SK-N-SH treated with all-trans-retinoic acid at 6 μM for 48 hours (cell line): ENCODE measurements around the gene HGD.
"Not testable (repeated sequence)": the region's sequence is repeated elsewhere in the genome, so short reads cannot be mapped to it uniquely, and the experiment has no call there.

Experiments
- ARNTL ChIP-seq: fragments of 450-650 bp; formaldehyde crosslinking; IDR thresholded peaks from 2 replicates; pipeline ENCODE4 v1.5.0; 2020; ENCODE audit warnings: low read depth, mild to moderate bottlenecking, moderate library complexity, borderline replicate concordance
- CSDC2 ChIP-seq: fragments of 250-450 bp; sonication (Bioruptor Pico); IDR thresholded peaks from 2 replicates; pipeline ENCODE4 v1.5.0; 2020; ENCODE audit warnings: mild to moderate bottlenecking, moderate library complexity
- GLIS3 ChIP-seq: fragments of 250-450 bp; sonication (Bioruptor Pico); IDR thresholded peaks from 2 replicates; pipeline ENCODE4 v1.5.0; 2020; ENCODE audit warnings: mild to moderate bottlenecking, moderate library complexity
- ISL1 ChIP-seq: fragments of 250-450 bp; sonication (Bioruptor Pico); IDR thresholded peaks from 2 replicates; pipeline ENCODE4 v2.1.2; 2022; ENCODE audit warnings: mild to moderate bottlenecking, moderate library complexity
- RARB ChIP-seq: fragments of 250-450 bp; sonication (Bioruptor Pico); IDR thresholded peaks from 2 replicates; pipeline ENCODE4 v1.8.0; 2021; ENCODE audit warnings: mild to moderate bottlenecking, moderate library complexity
- TCF4 ChIP-seq: fragments of 250-450 bp; sonication (Bioruptor Pico); IDR thresholded peaks from 2 replicates; pipeline ENCODE4 v1.8.0; 2021; ENCODE audit warnings: mild to moderate bottlenecking, moderate library complexity, borderline replicate concordance
- ZC3H10 ChIP-seq: fragments of 250-450 bp; sonication (Bioruptor Pico); IDR thresholded peaks from 2 replicates; pipeline ENCODE4 v1.5.1; 2021; ENCODE audit warnings: mild to moderate bottlenecking, moderate library complexity
- ZFP3 ChIP-seq: fragments of 250-450 bp; sonication (Bioruptor Pico); IDR thresholded peaks from 2 replicates; pipeline ENCODE4 v1.5.0; 2020; ENCODE audit warnings: mild to moderate bottlenecking, moderate library complexity
- ZFP30 ChIP-seq: fragments of 450-650 bp; formaldehyde crosslinking; IDR thresholded peaks from 2 replicates; pipeline ENCODE4 v1.5.0; 2022; ENCODE audit warnings: mild to moderate bottlenecking, moderate library complexity
- ZNF8 ChIP-seq: fragments of 450-650 bp; formaldehyde crosslinking; IDR thresholded peaks from 2 replicates; pipeline ENCODE4 v1.5.0; 2020; ENCODE audit warnings: mild to moderate bottlenecking, moderate library complexity
- TF ChIP-seq, protein P1 (sequence below): fragments of 250-450 bp; sonication (Bioruptor Pico); IDR thresholded peaks from 2 replicates; pipeline ENCODE4 v1.8.0; 2021; ENCODE audit warnings: low read depth, mild to moderate bottlenecking, moderate library complexity, borderline replicate concordance
- TF ChIP-seq, protein P2 (sequence below): fragments of 250-450 bp; sonication (Bioruptor Pico); IDR thresholded peaks from 2 replicates; pipeline ENCODE4 v1.5.1; 2021; ENCODE audit warnings: mild to moderate bottlenecking, moderate library complexity
- TF ChIP-seq, protein P3 (sequence below): fragments of 250-450 bp; sonication (Bioruptor Pico); IDR thresholded peaks from 2 replicates; pipeline ENCODE4 v1.8.0; 2020; ENCODE audit warnings: mild to moderate bottlenecking, moderate library complexity, borderline replicate concordance

DNA sequence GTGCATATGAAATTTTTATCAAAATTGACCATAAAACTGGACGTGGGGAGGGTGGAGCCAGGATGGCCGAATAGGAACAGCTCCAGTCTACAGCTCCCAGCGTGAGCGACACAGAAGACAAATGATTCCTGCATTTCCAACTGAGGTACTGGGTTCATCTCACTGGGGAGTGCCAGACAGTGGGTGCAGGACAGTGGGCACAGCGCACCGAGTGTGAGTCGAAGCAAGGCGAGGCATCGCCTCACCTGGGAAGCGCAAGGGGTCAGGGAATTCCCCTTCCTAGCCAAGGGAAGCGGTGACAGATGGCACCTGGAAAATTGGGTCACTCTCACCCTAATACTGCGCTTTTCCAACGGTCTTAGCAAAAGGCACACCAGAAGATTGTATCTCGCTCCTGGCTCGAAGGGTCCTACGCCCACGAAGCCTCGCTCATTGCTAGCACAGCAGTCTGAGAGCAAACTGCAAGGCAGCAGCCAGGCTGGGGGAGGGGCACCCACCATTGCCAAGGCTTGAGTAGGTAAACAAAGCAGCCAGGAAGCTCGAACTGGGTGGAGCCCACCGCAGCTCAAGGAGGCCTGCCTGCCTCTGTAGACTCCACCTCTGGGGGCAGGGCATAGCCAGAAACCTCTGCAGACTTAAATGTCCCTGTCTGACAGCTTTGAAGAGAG lies 37.3 kb upstream of the HGD start:
- TF ChIP-seq ZFP30 (CRISPR knock-in tag); ARNTL; CSDC2 (CRISPR knock-in tag); TCF4; ZNF8 (CRISPR knock-in tag); GLIS3 (CRISPR knock-in tag); ZFP3 (CRISPR knock-in tag); RARB; ZC3H10; ISL1 (CRISPR knock-in tag): not testable (repeated sequence)
- TF ChIP-seq, protein P1, sequence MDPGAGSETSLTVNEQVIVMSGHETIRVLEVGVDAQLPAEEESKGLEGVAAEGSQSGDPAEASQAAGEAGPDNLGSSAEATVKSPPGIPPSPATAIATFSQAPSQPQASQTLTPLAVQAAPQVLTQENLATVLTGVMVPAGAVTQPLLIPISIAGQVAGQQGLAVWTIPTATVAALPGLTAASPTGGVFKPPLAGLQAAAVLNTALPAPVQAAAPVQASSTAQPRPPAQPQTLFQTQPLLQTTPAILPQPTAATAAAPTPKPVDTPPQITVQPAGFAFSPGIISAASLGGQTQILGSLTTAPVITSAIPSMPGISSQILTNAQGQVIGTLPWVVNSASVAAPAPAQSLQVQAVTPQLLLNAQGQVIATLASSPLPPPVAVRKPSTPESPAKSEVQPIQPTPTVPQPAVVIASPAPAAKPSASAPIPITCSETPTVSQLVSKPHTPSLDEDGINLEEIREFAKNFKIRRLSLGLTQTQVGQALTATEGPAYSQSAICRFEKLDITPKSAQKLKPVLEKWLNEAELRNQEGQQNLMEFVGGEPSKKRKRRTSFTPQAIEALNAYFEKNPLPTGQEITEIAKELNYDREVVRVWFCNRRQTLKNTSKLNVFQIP = not testable (repeated sequence)
- TF ChIP-seq, protein P2, sequence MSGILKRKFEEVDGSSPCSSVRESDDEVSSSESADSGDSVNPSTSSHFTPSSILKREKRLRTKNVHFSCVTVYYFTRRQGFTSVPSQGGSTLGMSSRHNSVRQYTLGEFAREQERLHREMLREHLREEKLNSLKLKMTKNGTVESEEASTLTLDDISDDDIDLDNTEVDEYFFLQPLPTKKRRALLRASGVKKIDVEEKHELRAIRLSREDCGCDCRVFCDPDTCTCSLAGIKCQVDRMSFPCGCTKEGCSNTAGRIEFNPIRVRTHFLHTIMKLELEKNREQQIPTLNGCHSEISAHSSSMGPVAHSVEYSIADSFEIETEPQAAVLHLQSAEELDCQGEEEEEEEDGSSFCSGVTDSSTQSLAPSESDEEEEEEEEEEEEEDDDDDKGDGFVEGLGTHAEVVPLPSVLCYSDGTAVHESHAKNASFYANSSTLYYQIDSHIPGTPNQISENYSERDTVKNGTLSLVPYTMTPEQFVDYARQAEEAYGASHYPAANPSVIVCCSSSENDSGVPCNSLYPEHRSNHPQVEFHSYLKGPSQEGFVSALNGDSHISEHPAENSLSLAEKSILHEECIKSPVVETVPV (CRISPR knock-in tag) = not testable (repeated sequence)
- TF ChIP-seq, protein P3, sequence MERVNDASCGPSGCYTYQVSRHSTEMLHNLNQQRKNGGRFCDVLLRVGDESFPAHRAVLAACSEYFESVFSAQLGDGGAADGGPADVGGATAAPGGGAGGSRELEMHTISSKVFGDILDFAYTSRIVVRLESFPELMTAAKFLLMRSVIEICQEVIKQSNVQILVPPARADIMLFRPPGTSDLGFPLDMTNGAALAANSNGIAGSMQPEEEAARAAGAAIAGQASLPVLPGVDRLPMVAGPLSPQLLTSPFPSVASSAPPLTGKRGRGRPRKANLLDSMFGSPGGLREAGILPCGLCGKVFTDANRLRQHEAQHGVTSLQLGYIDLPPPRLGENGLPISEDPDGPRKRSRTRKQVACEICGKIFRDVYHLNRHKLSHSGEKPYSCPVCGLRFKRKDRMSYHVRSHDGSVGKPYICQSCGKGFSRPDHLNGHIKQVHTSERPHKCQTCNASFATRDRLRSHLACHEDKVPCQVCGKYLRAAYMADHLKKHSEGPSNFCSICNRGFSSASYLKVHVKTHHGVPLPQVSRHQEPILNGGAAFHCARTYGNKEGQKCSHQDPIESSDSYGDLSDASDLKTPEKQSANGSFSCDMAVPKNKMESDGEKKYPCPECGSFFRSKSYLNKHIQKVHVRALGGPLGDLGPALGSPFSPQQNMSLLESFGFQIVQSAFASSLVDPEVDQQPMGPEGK (CRISPR knock-in tag) = not testable (repeated sequence)
